Cardiac atrium fibroblast (primary cell): ENCODE measurements around the gene GRSF1. TPM values are rescaled to one million over a fixed set of nuclear protein-coding genes. Genes with fewer than 3 reads are reported as not detected.

Experiments used
- total RNA-seq: library from RNA; depleted of rRNA; stranded (reverse); fragments of >200 nt; gene quantifications from 2 replicates; pipeline ENCODE4 v1.2.3, GENCODE V29; 2015

The GRSF1 gene, protein sequence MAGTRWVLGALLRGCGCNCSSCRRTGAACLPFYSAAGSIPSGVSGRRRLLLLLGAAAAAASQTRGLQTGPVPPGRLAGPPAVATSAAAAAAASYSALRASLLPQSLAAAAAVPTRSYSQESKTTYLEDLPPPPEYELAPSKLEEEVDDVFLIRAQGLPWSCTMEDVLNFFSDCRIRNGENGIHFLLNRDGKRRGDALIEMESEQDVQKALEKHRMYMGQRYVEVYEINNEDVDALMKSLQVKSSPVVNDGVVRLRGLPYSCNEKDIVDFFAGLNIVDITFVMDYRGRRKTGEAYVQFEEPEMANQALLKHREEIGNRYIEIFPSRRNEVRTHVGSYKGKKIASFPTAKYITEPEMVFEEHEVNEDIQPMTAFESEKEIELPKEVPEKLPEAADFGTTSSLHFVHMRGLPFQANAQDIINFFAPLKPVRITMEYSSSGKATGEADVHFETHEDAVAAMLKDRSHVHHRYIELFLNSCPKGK
- 80.0 and 89.9 TPM in 2 replicates for total RNA-seq

DNA sequence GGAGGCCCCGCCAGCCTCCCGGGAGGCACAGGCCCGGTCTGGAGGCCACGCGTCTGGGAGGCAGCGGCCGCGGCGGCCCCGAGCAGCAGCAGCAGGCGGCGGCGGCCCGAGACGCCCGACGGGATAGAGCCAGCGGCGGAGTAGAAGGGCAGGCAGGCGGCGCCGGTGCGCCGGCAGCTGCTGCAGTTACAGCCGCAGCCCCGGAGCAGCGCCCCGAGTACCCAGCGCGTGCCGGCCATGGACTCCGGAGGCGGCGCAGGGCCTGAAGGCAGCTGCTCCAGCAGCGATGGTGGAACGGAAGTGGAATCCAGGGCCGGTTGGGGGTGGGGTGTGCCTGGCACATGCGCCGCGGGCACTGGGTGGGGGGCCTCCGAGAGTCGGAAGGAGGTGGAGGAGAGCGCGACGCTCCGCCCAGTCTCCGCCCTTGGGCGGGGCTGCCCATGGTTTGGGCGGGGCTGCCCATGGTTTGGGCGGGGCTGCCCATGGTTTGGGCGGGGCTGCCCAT is at the start of gene GRSF1:
Gene GRSF1, minus strand, starts transcription at position 302 of the 505 bp plus-strand sequence. Its CDS starts 63 bp downstream, at position 239.

Other genes starting within 250 kb of the GRSF1 start
- not detected in 2 replicates for gene AMBN, start 247.6 kb downstream of the GRSF1 start, total RNA-seq
- gene ENAM, start 211.1 kb downstream of the GRSF1 start, total RNA-seq, result not detected in 2 replicates
- gene JCHAIN, start 173.4 kb downstream of the GRSF1 start, total RNA-seq, result not detected in 2 replicates
- gene UTP3, start 151.4 kb downstream of the GRSF1 start, total RNA-seq, result 15.9 and 18.2 TPM in 2 replicates
- 8.5 and 9.9 TPM in 2 replicates for gene RUFY3, start 117.9 kb downstream of the GRSF1 start, total RNA-seq
- 6.0 and 9.7 TPM in 2 replicates for gene MOB1B, start 62.5 kb upstream of the GRSF1 start, total RNA-seq
- 11.9 and 12.2 TPM in 2 replicates for gene DCK, start 153.8 kb upstream of the GRSF1 start, total RNA-seq